H1 (cell line): Measurements from ENCODE around the gene NME7. TPM values are rescaled to one million over a fixed set of nuclear protein-coding genes. Genes with fewer than 3 reads are reported as not detected.

Source experiments
- CTCF ChIA-PET: fragments of 300-600 bp; sonication (Branson Sonifier 250); formaldehyde crosslinking; loops from one replicate; lab custom pipeline; 2021; ENCODE audit not compliant: partially characterized antibody; lab: Charles Lee
- POLR2A ChIA-PET: fragments of 300-600 bp; sonication (Branson Sonifier 250); formaldehyde crosslinking; loops from one replicate; lab custom pipeline; 2021; ENCODE audit warnings: inconsistent platforms; ENCODE audit not compliant: partially characterized antibody; lab: Charles Lee
- DNase-seq, 2 experiments: peaks; one replicate each; pipeline versions ENCODE4 v3.0.0 to v3.0.0-alpha.2; 2010 to 2022; ENCODE audit warnings: low spot score in 2 of 2, low read depth in 1 of 2, mixed read lengths in 1 of 2
- FAIRE-seq: peaks from 2 replicates; lab custom pipeline; 2011; peaks lifted over from hg19 to GRCh38; lab: Jason Lieb, UNC
- H2AFZ ChIP-seq: 2 replicates; pipeline ENCODE4 v1.8.1; 2012; ENCODE audit warnings: low read length, inconsistent platforms
- H2AK5ac ChIP-seq: 2 replicates; pipeline ENCODE4 v1.6.1; 2013; ENCODE audit warnings: low read depth, low read length
- H2BK120ac ChIP-seq: replicated peaks from 2 replicates; pipeline ENCODE3; 2013; ENCODE audit warnings: low read depth, low read length, inconsistent platforms
- H2BK12ac ChIP-seq: 2 replicates; pipeline ENCODE4 v1.6.1; 2013; ENCODE audit warnings: low read depth, low read length
- H2BK15ac ChIP-seq: 2 replicates; pipeline ENCODE4 v1.6.1; 2013; ENCODE audit warnings: low read length
- H2BK20ac ChIP-seq: 2 replicates; pipeline ENCODE4 v1.6.1; 2013; ENCODE audit warnings: low read length
- H2BK5ac ChIP-seq: 2 replicates; pipeline ENCODE4 v1.6.1; 2013; ENCODE audit warnings: low read depth, low read length
- H3K14ac ChIP-seq: 2 replicates; pipeline ENCODE4 v1.6.1; 2013; ENCODE audit warnings: inconsistent platforms; ENCODE audit not compliant: insufficient read length
- H3K18ac ChIP-seq: 2 replicates; pipeline ENCODE4 v1.6.1; 2013; ENCODE audit warnings: low read length; ENCODE audit errors: extremely low read depth
- H3K23ac ChIP-seq: 2 replicates; pipeline ENCODE4 v1.6.1; 2013; ENCODE audit warnings: inconsistent platforms; ENCODE audit not compliant: insufficient read length
- H3K23me2 ChIP-seq: 2 replicates; pipeline ENCODE4 v1.6.1; 2013; ENCODE audit warnings: low read depth, low read length
- H3K27ac ChIP-seq: 2 replicates; pipeline ENCODE4 v1.6.1; 2011; ENCODE audit warnings: low read depth, low read length, inconsistent platforms
- H3K27me3 ChIP-seq, 4 experiments: replicated peaks in 1 of 4; 1 replicate in 1 of 4; 2 replicates in 3 of 4; pipeline versions ENCODE4 v1.6.1 to v1.8.1; 2011 to 2013; ENCODE audit warnings: low read length in 3 of 4, mild to moderate bottlenecking in 3 of 4, inconsistent platforms in 2 of 4, mixed read lengths in 2 of 4, moderate library complexity in 1 of 4; ENCODE audit not compliant: control insufficient read depth in 3 of 4, insufficient read depth in 3 of 4; ENCODE audit errors: extremely low read depth in 1 of 4
- H3K36me3 ChIP-seq, 4 experiments: 2 replicates each; pipeline versions ENCODE4 v1.6.1 to v1.8.1; 2011 to 2013; ENCODE audit warnings: mild to moderate bottlenecking in 4 of 4, low read length in 3 of 4, moderate library complexity in 2 of 4, control low read depth in 1 of 4, inconsistent platforms in 1 of 4; ENCODE audit not compliant: insufficient read depth in 4 of 4, control insufficient read depth in 2 of 4
- H3K4ac ChIP-seq: replicated peaks from 2 replicates; pipeline ENCODE3; 2013; ENCODE audit warnings: low read length, low read depth, mixed read lengths, inconsistent platforms; ENCODE audit not compliant: insufficient read length
- H3K4me1 ChIP-seq, 4 experiments: replicated peaks in 1 of 4; 1 replicate in 1 of 4; 2 replicates in 3 of 4; pipeline versions ENCODE4 v1.6.1 to v1.8.1; 2011 to 2013; ENCODE audit warnings: low read length in 3 of 4, inconsistent platforms in 2 of 4, mixed read lengths in 1 of 4; ENCODE audit not compliant: insufficient read depth in 4 of 4, control insufficient read depth in 3 of 4
- H3K4me2 ChIP-seq, 2 experiments: 2 replicates each; pipeline versions ENCODE4 v1.6.1 to v1.8.1; 2011 to 2013; ENCODE audit warnings: low read depth in 2 of 2, low read length in 2 of 2, control low read depth in 1 of 2, inconsistent platforms in 1 of 2, mild to moderate bottlenecking in 1 of 2; ENCODE audit not compliant: insufficient read depth in 1 of 2
- H3K4me3 ChIP-seq, 4 experiments: fragments of 200-600, 300-600 bp in 1 of 4; sonication (generic), shearing (Covaris generic), sonication (Bioruptor Twin) in 1 of 4; 2 replicates each; pipeline versions ENCODE4 v1.5.1 to v1.8.1; 2011 to 2016; ENCODE audit warnings: low read length in 4 of 4, low read depth in 3 of 4, control low read depth in 2 of 4, inconsistent platforms in 2 of 4, mild to moderate bottlenecking in 2 of 4, mixed read lengths in 1 of 4, moderate library complexity in 1 of 4; ENCODE audit not compliant: insufficient read depth in 2 of 4; ENCODE audit errors: extremely low read depth in 1 of 4
- H3K56ac ChIP-seq: replicated peaks from 2 replicates; pipeline ENCODE3; 2013; ENCODE audit warnings: low read depth, mild to moderate bottlenecking, mixed read lengths, low read length, inconsistent platforms; ENCODE audit not compliant: insufficient read length
- H3K79me1 ChIP-seq: 2 replicates; pipeline ENCODE4 v1.6.1; 2013; ENCODE audit warnings: low read depth, low read length, control low read depth
- H3K79me2 ChIP-seq, 2 experiments: 2 replicates each; pipeline versions ENCODE4 v1.6.1 to v1.8.1; 2012 to 2013; ENCODE audit warnings: low read length in 2 of 2, mild to moderate bottlenecking in 2 of 2, inconsistent platforms in 1 of 2; ENCODE audit not compliant: insufficient read depth in 2 of 2, control insufficient read depth in 1 of 2
- H3K9ac ChIP-seq, 4 experiments: replicated peaks in 1 of 4; 1 replicate in 1 of 4; 2 replicates in 3 of 4; pipeline versions ENCODE4 v1.6.1 to v1.8.1; 2011 to 2013; ENCODE audit warnings: low read depth in 3 of 4, low read length in 3 of 4, control low read depth in 2 of 4, mild to moderate bottlenecking in 2 of 4, moderate library complexity in 2 of 4, inconsistent platforms in 1 of 4; ENCODE audit errors: extremely low read depth in 1 of 4
- H3K9me3 ChIP-seq, 2 experiments: 2 replicates each; pipeline versions ENCODE4 v1.6.1 to v1.8.1; 2012 to 2013; ENCODE audit warnings: mild to moderate bottlenecking in 2 of 2, moderate library complexity in 2 of 2, control low read depth in 1 of 2, inconsistent platforms in 1 of 2, low read depth in 1 of 2, low read length in 1 of 2, mixed read lengths in 1 of 2; ENCODE audit not compliant: insufficient read depth in 2 of 2
- H4K20me1 ChIP-seq, 2 experiments: replicated peaks in 1 of 2; 2 replicates each; pipeline versions ENCODE3 to v1.8.1; 2011 to 2013; ENCODE audit warnings: inconsistent platforms in 2 of 2, low read length in 2 of 2, mild to moderate bottlenecking in 1 of 2; ENCODE audit not compliant: insufficient read depth in 2 of 2, control insufficient read depth in 1 of 2
- H4K5ac ChIP-seq: 2 replicates; pipeline ENCODE4 v1.6.1; 2013; ENCODE audit warnings: low read length, low read depth, mixed read lengths, inconsistent platforms; ENCODE audit not compliant: insufficient read length
- H4K8ac ChIP-seq: 2 replicates; pipeline ENCODE4 v1.8.0; 2013; ENCODE audit warnings: mild to moderate bottlenecking, moderate library complexity, low read length, inconsistent platforms; ENCODE audit not compliant: insufficient read depth; ENCODE audit errors: extremely low read depth
- H4K91ac ChIP-seq: replicated peaks from 2 replicates; pipeline ENCODE3; 2013; ENCODE audit warnings: low read length, mixed read lengths, inconsistent platforms; ENCODE audit not compliant: insufficient read length
- EP300 ChIP-seq, 2 experiments: IDR thresholded peaks; 1 replicate in 1 of 2; 2 replicates in 1 of 2; pipeline ENCODE4 v1.6.1; 2011 to 2012; ENCODE audit warnings: low read depth in 2 of 2, low read length in 2 of 2, mild to moderate bottlenecking in 2 of 2, borderline replicate concordance in 1 of 2, inconsistent platforms in 1 of 2, moderate library complexity in 1 of 2
- GTF2F1 ChIP-seq: IDR thresholded peaks from 2 replicates; pipeline ENCODE4 v1.6.1; 2012; ENCODE audit warnings: low read depth, low read length, improper control_type of control experiment, borderline replicate concordance
- HDAC2 ChIP-seq, 2 experiments: fragments of 300-600 bp in 1 of 2; sonication (generic) in 1 of 2; IDR thresholded peaks; 2 replicates each; pipeline ENCODE4 v1.6.1; 2011 to 2012; ENCODE audit warnings: low read depth in 2 of 2, low read length in 2 of 2, mild to moderate bottlenecking in 2 of 2, moderate library complexity in 2 of 2, borderline replicate concordance in 1 of 2, inconsistent platforms in 1 of 2
- JUN ChIP-seq: IDR thresholded peaks from 2 replicates; pipeline ENCODE4 v1.6.1; 2011; ENCODE audit warnings: low read depth, mild to moderate bottlenecking, improper control_type of control experiment, low read length
- PHF8 ChIP-seq: fragments of 200-600 bp; sonication (generic); conservative IDR thresholded peaks from 2 replicates; pipeline ENCODE4 v1.7.1; 2012; ENCODE audit warnings: low read depth, mild to moderate bottlenecking, inconsistent platforms, low read length, moderate library complexity
- RBBP5 ChIP-seq: IDR thresholded peaks from 2 replicates; pipeline ENCODE4 v1.7.1; 2012; ENCODE audit warnings: low read depth, mild to moderate bottlenecking, inconsistent platforms, low read length, moderate library complexity, borderline replicate concordance
- RXRA ChIP-seq: IDR thresholded peaks from 2 replicates; pipeline ENCODE4 v1.6.1; 2011; ENCODE audit warnings: low read depth, mild to moderate bottlenecking, low read length, moderate library complexity; ENCODE audit not compliant: insufficient read depth
- SRF ChIP-seq: IDR thresholded peaks from 2 replicates; pipeline ENCODE4 v1.6.1; 2011; ENCODE audit warnings: mild to moderate bottlenecking, low read depth, low read length, moderate library complexity
- TAF7 ChIP-seq: optimal IDR thresholded peaks from 2 replicates; pipeline ENCODE3; 2011; ENCODE audit warnings: low read depth, mild to moderate bottlenecking, inconsistent platforms, low read length, moderate library complexity, borderline replicate concordance
- YY1 ChIP-seq: IDR thresholded peaks from 2 replicates; pipeline ENCODE4 v1.6.1; 2011; ENCODE audit warnings: low read depth, mild to moderate bottlenecking, low read length
- WGBS, 2 experiments: shearing (Covaris generic) in 1 of 2; methylation state at CpG; one replicate each; pipeline versions ENCODE4 v1.1.6 to v1.1.7; 2013 to 2015; ENCODE audit warnings: low lambda C conversion rate in 2 of 2, mixed read lengths in 2 of 2, inconsistent platforms in 1 of 2, low coverage in 1 of 2, missing lambda C conversion rate in 1 of 2; ENCODE audit not compliant: insufficient replicate concordance in 2 of 2, insufficient coverage in 1 of 2, insufficient read length in 1 of 2; ENCODE audit errors: extremely low coverage in 1 of 2, missing lambda C conversion rate in 1 of 2; 5-methylcytosine and 5-hydroxymethylcytosine counted together
- polyA plus RNA-seq, 7 experiments: library from polyadenylated mRNA; depleted of rRNA in 3 of 7; stranded (reverse) in 5 of 7; unstranded in 2 of 7; fragments of >200 nt in 5 of 7; fragments of 200-250 nt in 2 of 7; gene quantifications; 1 replicate in 5 of 7; 2 replicates in 1 of 7; 4 replicates in 1 of 7; pipeline versions ENCODE4 v1.2.1 to v1.2.3, GENCODE V29; 2011 to 2013; ENCODE audit warnings: missing spikeins in 2 of 7, mixed read lengths in 2 of 7
- total RNA-seq: library from RNA; stranded (reverse); fragmentation: NEBNext Ultra II Directional; extraction: Animal tissue kit (Norgen Biotek cat#: 25700); gene quantifications from 2 replicates; pipeline ENCODE4 v1.2.1, GENCODE V29; 2021
- TF ChIP-seq, protein P1 (sequence below), 3 experiments: IDR thresholded peaks; 1 replicate in 2 of 3; 2 replicates in 1 of 3; pipeline versions ENCODE4 v1.5.1 to v1.6.1; 2011; ENCODE audit warnings: low read length in 3 of 3, mild to moderate bottlenecking in 3 of 3, inconsistent platforms in 2 of 3, low read depth in 1 of 3, moderate library complexity in 1 of 3; ENCODE audit not compliant: insufficient read depth in 1 of 3; ENCODE audit errors: control extremely low read depth in 1 of 3

NME7 gene
- total and polyA plus RNA-seq, 2 of the 8 experiments (the other 6 are each of a cell fraction or from before 2014, with no cell fraction given), result 11.6 to 28.5 TPM

GRCh38 chr1:169235568-169235967 is 132.0 kb downstream of the NME7 start:
- H3K27ac ChIP-seq, result no peak overlapping the region
- no peak overlapping the region for H2BK15ac ChIP-seq
- H2AK5ac ChIP-seq, result no peak overlapping the region
- H3K56ac ChIP-seq, result no peak overlapping the region
- H2BK20ac ChIP-seq, result no peak overlapping the region
- H3K4me2 ChIP-seq, result no peak overlapping the region
- no peak overlapping the region for H2BK120ac ChIP-seq
- no peak overlapping the region for H4K91ac ChIP-seq
- ChIA-PET CTCF (no interaction called here), POLR2A (no interaction called here)
- H2AFZ ChIP-seq, result no peak overlapping the region
- DNase-seq, result no peak
- H2BK5ac ChIP-seq, result no peak overlapping the region
- H3K23ac ChIP-seq, result no peak overlapping the region
- H3K9me3 ChIP-seq, result no peaks in the 10 kb centered on the region
- H3K79me1 ChIP-seq, result no peaks in the 10 kb centered on the region
- H4K8ac ChIP-seq, result no peak overlapping the region
- H2BK12ac ChIP-seq, result no peak overlapping the region
- no peaks in the 10 kb centered on the region for H3K79me2 ChIP-seq
- TF ChIP-seq TAF7 (no peak), JUN (no peak), SRF (no peak), RXRA (no peak), YY1 (no peak), HDAC2 (IDR thresholded peaks at IDR 0.05; ENCODE audit: borderline replicate concordance in 1 of 2, low read depth in 2 of 2, low read length in 2 of 2) (no peak), PHF8 (no peak), EP300 (IDR thresholded peaks at IDR 0.05; ENCODE audit: borderline replicate concordance in 1 of 2, low read depth in 2 of 2, low read length in 2 of 2) (no peak), GTF2F1 (no peak), RBBP5 (no peak)
- TF ChIP-seq, protein P1, sequence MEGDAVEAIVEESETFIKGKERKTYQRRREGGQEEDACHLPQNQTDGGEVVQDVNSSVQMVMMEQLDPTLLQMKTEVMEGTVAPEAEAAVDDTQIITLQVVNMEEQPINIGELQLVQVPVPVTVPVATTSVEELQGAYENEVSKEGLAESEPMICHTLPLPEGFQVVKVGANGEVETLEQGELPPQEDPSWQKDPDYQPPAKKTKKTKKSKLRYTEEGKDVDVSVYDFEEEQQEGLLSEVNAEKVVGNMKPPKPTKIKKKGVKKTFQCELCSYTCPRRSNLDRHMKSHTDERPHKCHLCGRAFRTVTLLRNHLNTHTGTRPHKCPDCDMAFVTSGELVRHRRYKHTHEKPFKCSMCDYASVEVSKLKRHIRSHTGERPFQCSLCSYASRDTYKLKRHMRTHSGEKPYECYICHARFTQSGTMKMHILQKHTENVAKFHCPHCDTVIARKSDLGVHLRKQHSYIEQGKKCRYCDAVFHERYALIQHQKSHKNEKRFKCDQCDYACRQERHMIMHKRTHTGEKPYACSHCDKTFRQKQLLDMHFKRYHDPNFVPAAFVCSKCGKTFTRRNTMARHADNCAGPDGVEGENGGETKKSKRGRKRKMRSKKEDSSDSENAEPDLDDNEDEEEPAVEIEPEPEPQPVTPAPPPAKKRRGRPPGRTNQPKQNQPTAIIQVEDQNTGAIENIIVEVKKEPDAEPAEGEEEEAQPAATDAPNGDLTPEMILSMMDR (IDR thresholded peaks at IDR 0.05; ENCODE audit: control extremely low read depth in 1 of 3, insufficient read depth in 1 of 3, low read depth in 1 of 3, low read length in 3 of 3), result no peak
- TF ChIP-seq, all 59 proteins: peak for 0
- Histone ChIP-seq H4K5ac (no peak overlapping the region), H3K9ac (no peak overlapping the region), H3K4me3 (no peak overlapping the region), H3K27me3 (no peaks in the 10 kb centered on the region), H3K4me1 (peaks cover 0 to under 1% (median 0%) of the 10 kb centered on the region in 4 experiments; a peak in 1 of 7 replicates), H3K23me2 (no peaks in the 10 kb centered on the region), H4K20me1 (no peaks in the 10 kb centered on the region), H3K4ac (no peak overlapping the region), H3K36me3 (no peaks in the 10 kb centered on the region), H3K14ac (no peak overlapping the region), H3K18ac (no peak overlapping the region)
- FAIRE-seq, result no peak
- WGBS, 2 experiments, result 96% methylated on average over 2 of the region's 2 CpGs; no CpG with 5 or more reads in 1 of the 2 experiments
